ENCODE measurements around the gene OR1L8.

DNA sequence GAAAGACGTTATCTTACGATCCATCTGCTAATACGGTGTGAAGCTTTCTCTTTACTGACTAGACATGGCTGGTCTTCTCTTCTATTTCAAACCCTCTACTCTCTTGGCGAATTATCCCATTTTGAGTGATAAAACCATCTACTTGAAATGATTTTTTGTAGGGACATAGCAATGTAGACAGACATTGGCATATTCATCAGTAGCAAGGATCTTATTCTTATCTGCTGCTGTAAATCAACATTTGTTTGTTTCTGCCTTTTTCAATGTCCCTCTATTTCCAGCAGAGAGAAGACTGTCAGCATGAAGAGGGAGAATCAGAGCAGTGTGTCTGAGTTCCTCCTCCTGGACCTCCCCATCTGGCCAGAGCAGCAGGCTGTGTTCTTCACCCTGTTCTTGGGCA is 64.3 kb downstream of the OR1L8 start, which contains the start of gene OR1J4:
- TF ChIP-seq POLR2A (IDR thresholded peaks at IDR 0.05) = no peak
- TF ChIP-seq, protein P1, sequence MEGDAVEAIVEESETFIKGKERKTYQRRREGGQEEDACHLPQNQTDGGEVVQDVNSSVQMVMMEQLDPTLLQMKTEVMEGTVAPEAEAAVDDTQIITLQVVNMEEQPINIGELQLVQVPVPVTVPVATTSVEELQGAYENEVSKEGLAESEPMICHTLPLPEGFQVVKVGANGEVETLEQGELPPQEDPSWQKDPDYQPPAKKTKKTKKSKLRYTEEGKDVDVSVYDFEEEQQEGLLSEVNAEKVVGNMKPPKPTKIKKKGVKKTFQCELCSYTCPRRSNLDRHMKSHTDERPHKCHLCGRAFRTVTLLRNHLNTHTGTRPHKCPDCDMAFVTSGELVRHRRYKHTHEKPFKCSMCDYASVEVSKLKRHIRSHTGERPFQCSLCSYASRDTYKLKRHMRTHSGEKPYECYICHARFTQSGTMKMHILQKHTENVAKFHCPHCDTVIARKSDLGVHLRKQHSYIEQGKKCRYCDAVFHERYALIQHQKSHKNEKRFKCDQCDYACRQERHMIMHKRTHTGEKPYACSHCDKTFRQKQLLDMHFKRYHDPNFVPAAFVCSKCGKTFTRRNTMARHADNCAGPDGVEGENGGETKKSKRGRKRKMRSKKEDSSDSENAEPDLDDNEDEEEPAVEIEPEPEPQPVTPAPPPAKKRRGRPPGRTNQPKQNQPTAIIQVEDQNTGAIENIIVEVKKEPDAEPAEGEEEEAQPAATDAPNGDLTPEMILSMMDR (IDR thresholded peaks at IDR 0.05) = no peak
